ENCODE data around the gene ZFPM1.

GRCh38 chr16:88430524-88431446 is 22.3 kb upstream of the ZFPM1 start:
- TF ChIP-seq CTCF (IDR thresholded peaks at IDR 0.05 in 4 of 5, conservative IDR thresholded peaks at IDR 0.05 in 1 of 5) (no peak), POLR2A (IDR thresholded peaks at IDR 0.05) (no peak)
